Stimulated activated CD8-positive, alpha-beta memory T cell treated with anti-CD3 and anti-CD28 coated beads, Interleukin-7, amount 100 ng/mL, for 4 hours (primary cell): ENCODE results near the gene CBR1.

Experiments
- DNase-seq, 2 donors: peaks; one replicate each; pipeline ENCODE4 v3.0.0-alpha.2; 2020; ENCODE audit warnings: low read depth in 2 of 2

CBR1 gene

DNA sequence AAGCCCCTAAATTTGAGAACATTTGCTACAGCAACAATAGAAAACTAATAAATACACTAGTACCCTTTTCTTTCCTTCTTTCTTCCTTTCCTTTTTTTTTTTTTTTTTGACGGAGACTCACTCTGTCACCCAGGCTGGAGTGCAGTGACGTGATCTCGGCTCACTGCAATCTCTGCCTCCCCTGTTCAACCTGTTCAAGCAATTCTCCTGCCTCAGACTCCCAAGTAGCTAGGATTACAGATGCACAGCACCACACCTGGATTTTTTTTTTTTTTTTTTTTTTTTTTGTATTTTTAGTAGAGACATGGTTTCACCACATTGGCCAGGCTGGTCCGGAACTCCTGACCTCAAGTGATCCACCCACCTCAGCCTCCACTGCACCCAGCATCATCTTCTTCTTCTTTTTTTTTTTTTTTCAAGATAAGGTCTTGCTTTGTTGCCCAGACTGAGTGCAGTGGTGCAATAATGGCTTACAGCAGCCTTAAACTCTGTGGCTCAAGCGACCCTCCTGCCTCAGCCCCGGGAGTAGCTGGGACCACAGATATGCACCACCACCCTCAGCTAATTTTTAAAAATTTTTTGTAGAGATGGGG lies 45.4 kb downstream of the CBR1 start:
- no peak for DNase-seq

DNA sequence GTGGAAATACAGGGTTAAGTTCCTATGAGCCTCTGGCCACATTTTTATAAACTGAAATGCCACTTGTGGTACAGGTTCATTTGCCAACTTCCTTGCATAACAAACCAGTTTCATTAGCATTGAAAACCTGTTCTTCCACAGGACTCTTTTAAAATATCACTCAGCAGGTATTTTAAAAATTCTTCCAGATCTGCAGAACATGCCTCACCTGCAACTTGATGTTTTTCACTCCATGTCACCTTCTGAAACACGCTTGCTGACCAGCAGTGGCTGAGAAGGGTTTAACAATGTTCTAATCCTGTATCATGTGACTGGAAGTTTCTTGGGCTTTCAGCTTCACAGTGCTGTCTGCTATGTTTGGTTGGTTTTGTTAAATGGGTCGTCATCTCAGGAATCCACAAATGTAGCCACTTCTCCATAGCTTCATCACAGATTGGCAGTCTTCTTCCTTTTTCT lies 47.5 kb downstream of the CBR1 start:
- no peak for DNase-seq

DNA sequence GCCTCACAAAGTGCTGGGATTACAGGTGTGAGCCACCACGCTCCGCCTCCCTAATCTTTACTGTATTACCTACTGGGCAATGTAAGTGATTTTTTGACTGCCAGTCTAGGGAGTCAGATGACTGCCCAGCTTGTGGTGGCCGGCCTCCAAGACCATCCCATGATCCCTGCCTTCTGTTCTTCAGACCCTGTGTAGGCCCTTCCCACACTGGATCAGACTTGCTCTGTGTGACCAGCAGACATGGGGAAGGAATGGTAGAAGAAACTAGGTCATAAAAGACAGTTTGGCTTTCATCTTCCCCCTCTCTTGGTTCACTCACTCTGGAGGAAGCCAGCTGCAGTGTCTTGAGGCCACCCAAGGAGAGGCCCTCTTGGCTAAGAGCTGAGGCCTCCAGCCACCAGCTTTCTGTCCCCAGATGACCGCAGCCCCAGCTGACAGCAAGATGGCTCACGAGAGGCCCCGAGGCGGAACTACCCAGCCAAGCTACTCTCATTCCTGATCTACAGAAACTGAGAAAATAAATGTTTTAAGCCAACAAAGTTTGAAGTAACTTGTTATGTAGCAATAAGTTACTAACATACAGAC lies 50.6 kb downstream of the CBR1 start:
- DNase-seq, result no peak
